M059J (cell line): ENCODE measurements around the gene SOD3. TPM values are rescaled to one million over a fixed set of nuclear protein-coding genes. Genes with fewer than 3 reads are reported as not detected.
A peak's percentile ranks its signal among the peaks of the same experiment; 100 is the strongest.

Experiments
- DNase-seq: peaks from one replicate; pipeline ENCODE4 v3.0.0-alpha.2; 2012; ENCODE audit warnings: low read depth
- total RNA-seq: library from RNA; depleted of rRNA; stranded (reverse); fragments of >200 nt; shearing (Covaris generic); gene quantifications from 2 replicates; pipeline ENCODE4 v1.2.3, GENCODE V29; 2014; rRNA removed

SOD3 gene, protein sequence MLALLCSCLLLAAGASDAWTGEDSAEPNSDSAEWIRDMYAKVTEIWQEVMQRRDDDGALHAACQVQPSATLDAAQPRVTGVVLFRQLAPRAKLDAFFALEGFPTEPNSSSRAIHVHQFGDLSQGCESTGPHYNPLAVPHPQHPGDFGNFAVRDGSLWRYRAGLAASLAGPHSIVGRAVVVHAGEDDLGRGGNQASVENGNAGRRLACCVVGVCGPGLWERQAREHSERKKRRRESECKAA
- total RNA-seq: 14.6 and 22.7 TPM in 2 replicates

DNA sequence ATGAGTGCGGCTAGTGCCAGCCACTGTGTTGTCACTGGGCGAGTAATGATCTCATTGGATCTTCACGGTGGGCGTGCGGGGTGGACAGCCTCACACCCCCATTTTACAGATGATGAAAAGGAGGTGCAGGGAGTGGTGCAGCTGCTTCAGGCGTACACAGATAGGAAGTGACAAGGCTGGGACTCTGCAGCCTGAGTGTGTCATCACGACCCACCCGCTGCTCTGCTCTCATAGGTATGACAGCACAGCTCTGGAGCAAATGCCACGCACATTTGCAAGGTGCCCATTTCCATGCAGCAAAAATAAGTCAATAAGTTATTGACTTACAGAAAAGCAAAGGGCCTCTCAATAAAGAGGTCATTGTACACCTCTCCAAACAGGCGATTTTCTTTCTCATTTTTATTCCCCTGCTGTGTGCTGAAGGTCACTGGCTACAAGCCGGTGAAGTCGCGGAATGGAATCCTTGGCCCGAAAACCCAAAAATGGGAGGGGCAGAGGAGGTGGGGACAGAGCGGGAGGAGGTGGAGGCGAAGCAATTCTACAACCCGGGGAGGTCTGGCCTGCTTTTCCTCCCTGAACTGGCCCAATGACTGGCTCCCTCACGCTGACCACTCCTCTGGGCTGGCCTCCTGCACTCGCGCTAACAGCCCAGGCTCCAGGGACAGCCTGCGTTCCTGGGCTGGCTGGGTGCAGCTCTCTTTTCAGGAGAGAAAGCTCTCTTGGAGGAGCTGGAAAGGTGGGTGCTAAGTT is at the start of gene SOD3:
Gene SOD3 (plus strand): TSS at position 658 of the 750 bp plus-strand sequence. CDS start 3,949 bp downstream, outside the sequence.
- DNase-seq: peak; percentile 85

DNA sequence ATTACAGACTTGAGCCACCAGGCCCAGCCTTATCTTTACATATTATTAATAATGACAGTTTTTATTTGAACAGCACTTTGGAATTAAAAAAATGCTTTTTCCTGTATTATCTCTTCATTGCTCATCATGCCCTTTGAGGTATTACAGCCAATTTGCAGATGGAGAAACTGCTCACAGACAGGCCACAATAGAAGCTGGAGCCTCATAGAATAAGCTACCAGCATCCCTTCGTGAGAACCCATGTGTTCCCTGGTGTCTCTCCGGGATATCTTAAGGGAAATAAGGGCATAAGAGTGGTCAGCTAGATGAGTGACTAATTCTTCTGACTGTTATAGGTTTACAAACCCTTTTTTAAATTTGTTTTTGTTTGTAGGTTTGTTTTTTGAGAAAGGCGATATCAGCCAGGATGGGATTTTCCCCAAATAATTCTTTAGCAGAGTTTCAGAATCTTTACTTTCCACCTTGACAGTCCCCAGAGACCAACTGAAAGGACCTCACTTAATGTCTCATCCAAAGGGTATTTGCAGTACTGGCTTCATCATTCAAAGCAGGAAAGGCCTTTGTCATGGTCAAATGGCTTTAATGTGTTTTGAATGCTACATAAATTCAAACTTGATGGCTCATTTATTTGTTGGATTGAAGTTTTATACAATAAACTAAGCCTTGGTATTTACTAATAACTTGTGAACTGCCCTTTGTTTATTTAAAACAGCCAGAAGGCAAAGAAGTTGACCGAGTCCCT is 48.0 kb upstream of the SOD3 start:
- peak; percentile 84 for DNase-seq

DNA sequence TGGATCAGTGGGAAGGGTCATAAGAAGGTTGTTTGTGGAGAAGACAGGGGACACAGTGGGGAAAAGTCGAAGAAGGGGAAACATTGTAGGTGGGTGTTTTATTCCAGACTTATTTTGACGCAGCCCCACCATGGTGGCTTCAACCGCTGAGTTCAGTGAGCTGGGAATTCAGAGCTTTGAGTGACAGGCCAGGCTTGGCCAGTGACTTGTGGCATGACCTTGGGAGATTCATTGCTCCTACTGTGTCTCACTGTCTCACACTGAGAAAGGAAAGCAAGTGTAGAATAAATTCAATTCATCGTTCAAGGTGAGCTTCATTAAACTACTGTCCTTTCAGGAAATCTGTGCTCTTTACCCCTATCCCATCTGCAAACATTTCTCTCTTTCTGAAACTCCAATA is 47.4 kb upstream of the SOD3 start:
- no peak for DNase-seq

DNA sequence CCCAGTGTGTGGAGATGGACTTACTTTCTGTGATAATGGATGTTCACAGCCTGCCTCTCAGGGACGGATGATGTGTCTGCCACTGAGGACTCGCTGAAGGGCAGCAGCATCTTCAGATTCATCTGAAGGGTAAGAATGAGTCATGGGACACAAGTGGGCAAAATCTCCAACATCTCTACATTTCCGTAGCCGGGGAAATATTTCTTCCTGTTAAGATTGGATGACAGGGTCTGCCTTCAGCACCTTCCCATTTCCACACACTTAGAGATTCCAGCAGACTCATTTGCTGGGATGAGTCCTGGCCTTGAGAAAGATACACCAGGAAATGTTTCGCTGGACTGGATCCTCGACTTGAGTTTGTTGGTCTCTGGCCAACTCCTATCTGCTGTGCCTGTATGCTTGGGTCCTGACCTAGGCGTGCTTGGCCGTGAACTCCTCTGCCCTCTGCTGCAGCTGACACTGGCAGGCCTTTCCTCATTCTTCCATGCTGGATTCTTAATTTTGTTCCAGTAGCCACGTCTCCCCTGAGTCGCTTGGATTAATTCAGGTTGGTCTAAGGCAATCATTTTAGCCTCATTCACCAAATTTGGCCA is 46.5 kb upstream of the SOD3 start:
- DNase-seq: no peak

DNA sequence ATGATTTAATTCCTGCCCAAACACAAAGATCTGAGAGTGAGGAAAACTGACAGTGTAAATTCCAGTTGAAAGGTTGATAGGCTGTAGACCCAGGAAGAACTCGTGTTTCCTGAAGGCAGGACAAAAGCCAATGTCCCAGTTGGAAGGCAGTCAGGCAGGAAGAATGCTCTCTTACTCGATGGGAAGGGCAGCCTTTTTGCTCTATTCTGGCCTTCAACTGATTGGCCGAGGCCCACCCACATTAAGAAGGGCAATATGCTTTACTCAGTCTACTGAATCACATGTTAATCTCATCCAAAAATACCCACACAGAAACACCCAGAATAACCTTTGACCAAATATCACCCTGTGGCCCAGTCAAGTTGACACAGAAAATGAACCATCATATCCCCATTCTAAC is 45.3 kb upstream of the SOD3 start:
- DNase-seq: no peak

DNA sequence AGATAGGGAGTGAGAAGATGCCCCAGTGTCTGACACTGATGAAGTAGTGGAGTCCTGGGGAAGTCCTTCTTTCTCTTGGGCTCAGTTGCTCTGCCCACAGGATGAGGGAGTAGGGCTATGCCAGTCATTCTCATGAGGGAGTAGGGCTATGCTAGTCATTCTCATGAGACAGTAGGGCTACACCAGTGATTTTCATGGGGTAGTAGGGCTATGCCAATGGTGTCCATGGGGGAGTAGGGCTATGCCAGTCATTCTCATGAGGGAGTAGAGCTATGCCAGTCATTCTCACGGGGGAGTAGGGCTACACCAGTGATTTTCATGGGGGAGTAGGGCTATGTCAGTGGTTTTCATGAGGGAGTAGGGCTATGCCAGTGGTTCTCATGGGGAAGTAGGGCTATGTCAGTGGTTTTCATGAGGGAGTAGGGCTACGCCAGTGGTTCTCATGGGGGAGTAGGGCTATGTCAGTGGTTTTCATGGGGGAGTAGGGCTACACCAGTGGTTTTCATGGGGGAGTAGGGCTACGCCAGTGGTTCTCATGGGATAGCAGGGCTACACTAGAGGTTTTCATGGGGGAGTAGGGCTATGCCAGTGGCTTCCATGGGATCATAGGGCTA is 43.3 kb upstream of the SOD3 start:
- DNase-seq: no peak

DNA sequence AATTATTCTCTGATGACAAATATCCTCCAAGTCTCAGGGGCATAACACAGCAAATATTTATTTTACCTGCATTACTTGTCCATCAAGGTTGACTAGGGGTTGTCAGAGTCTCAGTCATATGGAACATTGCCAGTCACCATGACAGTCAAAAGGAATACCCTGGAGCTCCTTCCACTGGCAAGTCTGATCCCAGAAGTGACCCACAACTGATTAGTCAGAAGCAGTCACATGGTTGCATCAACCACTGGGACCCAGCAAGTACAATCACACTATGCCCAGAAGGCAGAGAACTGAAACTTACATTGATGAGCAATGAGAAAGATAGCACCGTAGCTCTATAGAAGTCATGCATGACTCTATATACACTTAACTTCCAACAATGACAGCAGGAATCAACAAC is 41.9 kb upstream of the SOD3 start:
- DNase-seq: peak; percentile 96

DNA sequence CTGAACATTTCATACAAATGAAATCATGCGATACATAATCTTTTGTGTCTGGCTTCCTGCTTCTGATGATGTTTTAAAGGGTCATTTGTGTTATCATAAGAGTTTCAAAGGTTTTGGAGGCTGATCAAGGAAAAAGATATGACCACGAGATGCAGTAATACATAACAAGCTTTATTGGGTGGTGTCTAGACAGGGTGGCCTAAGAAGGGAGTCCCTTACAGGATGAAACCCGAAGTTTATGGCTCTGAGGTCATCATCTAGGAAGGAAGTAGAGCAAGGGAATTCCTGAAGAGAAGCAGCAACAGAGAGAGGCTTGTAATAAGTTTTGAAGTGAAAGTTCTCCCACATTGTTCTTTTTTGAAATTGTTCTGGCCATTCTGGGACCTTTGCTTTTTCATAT is 40.8 kb upstream of the SOD3 start:
- DNase-seq: peak; percentile 48

DNA sequence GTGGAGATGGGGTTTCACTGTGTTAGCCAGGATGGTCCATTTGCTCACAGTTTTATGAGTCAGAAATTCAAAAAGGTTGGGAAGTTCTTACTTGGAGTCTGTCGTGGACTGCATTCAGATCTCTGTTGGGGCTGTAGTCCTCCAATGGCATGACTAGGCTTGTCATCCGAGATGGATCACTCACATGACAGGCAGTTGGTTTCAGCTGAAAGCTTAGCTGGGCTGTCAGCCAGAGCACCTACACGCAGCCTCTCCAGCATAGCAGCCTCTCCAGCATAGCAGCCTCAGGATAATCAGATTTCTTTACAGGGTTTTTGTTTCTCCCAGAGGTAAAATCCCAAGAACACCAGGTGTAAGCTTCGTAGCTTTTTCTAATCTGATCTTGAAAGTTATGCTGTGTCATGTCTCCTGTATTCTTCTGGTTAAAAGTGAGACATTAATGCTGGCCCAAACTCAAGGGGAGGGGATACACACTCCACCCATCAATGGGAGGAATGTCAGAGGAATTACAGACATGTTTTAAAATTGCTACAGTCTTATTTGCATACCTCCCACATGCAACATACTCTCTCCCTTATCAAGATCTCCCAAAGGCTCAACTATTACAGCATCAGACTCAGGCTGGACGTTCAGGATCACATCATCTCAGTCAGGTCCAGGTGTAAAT is 31.6 kb upstream of the SOD3 start:
- peak; percentile 86 for DNase-seq

DNA sequence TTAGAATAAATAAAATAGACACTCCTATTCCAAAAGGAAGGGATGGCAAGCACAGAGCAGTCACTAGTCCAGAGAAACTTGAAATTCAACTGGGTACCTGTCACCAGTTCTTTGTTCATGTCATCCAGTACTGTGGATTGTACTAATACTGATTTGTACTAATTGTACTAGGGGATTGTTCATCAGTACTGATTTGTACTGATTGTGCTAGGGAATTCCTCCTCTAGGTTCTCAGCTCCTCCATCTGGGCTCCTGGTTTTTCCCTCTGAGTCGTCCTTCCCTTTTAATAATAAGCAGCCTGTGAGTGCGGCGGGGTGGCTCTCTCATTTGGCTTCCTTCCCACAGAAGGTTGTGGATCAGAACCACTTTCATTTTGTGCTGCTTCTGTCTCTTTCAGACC is 31.0 kb upstream of the SOD3 start:
- peak; percentile 38 for DNase-seq

DNA sequence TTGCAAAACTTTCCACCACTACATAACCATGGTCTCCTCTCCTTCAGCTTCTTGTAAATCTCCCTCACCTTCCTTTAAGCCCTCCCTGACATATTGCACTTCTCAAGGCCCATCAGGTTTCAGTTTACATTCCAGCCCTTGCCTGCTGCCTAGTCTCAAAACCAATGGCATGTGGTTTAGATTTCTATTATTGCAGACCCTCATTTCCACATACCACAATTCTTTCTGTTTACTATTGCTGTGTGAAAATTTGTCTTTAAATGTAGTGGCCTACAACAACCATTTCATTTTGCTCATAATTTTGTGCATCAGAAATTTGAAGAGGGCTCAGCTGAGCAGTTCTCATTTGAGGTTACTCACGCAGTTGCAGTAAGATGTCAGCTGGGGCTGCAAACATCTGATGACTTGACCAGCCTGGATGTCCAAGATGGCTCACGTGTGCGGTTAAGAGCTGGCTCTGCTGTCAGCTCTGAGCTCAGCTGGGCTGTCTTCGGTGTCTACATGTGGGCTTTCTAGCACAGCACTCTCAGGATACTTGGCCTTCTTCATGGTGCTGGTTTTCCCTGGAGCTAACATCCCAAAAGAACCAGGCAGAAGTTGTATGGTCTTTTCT is 29.9 kb upstream of the SOD3 start:
- DNase-seq: no peak

DNA sequence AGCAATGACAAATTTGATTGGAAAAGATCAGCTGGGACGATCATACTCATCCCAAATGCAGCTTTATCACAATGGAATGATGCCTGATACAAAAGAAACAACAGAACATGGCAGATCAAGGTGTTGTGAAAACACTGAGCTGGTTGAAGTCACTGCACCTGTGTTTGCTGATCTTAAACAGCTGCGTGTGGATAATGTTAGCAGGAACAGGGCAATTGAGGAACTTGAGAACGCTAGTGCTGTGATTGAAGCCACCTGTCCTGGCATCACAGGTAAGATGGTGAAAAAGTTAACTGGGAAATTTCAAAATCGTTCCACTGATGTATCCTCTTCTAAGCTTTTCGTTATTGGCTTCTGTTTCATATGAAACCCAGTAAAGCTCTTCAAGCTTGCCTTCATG is 27.4 kb upstream of the SOD3 start:
- no peak for DNase-seq

DNA sequence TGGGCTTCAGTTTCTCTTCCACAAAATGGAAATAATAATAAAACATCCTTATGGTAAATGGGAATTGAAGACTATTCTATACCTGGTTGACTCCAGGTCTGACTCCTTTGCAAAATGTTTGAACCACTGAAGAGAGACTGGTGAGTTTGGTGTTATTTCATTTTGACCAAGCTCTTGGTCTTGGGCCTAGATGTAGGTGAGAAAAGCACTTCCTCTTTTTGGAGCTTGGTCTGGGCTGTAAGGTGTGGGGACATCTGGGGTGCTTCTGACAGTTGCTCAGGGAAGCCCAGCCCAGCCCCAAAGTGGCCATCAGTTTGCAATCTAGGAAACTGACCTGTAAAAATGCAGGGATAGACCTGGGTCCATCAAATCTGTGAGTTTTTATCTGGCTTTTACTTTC is 26.8 kb upstream of the SOD3 start:
- DNase-seq: no peak

DNA sequence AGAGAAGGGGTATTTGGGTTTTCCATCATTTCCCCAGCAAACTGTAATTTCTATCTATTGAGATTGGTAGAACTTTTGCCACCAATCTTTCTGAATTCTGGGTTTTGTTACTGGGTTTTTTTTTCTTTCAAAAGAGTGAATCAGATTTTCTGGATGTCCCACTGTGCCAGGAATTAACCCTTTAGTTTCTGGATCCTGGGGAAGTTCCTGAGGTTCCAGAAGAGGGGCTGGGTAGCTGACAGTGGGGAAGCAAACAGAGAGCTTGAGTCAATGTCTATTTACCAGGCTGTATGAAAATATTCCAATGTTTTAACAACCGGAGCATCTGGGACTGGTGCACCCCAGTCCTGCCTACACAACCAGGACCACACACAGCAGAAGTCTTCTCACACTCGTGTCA is 25.8 kb upstream of the SOD3 start:
- DNase-seq: no peak

DNA sequence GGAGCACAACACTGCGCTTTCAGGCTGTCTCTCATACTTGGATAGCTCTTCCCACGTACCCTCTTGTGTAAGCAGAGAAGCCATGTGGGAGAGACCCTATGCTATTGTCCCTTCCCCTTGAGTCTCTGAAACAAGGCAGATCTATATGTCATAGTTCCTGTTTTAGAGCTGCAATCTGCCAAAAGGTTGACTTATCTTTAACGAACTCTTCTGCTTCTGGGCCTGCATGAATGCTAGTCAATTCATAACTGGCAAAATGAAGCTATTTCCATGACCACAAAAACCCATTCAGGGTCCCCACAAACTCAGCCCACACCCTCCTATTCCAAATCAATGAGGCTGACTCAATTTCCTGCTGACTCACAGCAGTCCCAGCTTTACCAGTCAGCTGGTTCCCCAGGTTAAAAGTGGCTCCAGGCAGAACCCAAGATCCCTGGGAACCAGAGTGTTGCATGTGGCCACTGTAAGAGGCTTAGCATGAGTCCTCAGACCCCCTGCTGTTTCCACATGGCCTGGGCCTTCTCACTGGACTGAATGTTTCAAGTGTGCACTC is 25.3 kb upstream of the SOD3 start:
- DNase-seq: peak; percentile 96

DNA sequence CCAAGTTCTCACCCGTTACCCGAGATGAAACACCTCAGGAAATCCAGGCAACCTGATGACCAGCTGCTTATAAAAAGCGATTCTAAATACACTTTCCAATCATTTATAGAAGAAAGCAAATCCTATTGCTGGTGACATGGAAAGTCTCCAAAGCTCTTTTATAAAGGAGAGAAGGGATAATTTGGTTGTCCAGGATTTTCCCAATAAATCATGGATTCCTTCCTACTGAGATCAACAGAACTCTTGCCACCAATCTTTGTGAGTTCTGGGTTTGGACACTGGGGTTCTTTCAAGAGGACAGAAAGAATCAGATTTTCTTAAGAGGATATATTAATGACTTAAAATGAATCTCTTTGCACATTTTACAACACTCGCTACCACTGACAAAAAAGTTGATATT is 24.7 kb upstream of the SOD3 start:
- DNase-seq: no peak

DNA sequence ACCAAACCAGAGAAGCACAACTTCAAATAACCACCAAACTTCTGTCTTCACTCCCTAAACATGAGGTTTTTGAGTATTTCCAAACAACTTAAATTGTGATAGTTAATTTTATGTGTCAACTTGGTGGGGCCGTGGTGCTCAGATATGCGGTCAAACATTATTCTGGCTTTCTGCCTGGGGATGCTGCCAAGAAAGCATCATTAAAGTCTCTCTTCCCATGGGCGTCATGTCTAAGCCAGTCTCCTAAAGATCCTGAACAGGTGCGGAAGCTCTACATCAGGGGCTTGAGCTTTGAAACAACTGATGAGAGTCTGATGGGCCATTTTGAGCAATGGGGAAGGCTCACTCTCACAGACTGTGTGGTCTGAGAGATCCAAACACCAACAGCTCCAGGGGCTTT is 24.1 kb upstream of the SOD3 start:
- peak; percentile 56 for DNase-seq

DNA sequence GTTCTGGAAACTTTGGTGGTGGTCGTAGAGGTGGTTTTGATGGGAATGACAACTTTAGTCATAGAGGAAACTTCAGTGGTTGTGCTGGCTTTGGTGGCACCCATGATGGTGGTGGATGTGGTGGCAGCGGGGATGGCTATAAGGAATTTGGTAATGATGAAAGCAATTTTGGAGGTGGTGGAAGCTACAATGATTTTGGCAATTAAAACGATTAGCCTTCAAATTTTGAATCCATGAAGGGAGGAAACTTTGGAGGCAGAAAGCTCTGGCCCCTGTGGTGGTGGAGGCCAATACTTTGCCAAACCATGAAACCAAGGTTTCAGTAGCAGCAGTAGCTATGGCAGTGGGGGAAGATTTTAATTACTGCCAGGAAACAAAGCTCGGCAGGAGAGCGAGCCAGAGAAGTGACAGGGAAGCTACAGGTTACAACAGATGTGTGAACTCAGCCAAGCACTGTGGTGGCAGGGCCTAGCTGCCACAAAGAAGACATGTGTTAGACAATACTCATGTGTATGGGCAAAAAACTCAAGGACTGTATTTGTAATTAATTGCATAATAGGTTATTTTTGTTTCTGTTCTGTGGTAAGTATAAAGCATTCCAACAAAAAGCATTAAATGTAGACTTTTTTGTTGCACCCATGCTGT is 23.2 kb upstream of the SOD3 start:
- no peak for DNase-seq

DNA sequence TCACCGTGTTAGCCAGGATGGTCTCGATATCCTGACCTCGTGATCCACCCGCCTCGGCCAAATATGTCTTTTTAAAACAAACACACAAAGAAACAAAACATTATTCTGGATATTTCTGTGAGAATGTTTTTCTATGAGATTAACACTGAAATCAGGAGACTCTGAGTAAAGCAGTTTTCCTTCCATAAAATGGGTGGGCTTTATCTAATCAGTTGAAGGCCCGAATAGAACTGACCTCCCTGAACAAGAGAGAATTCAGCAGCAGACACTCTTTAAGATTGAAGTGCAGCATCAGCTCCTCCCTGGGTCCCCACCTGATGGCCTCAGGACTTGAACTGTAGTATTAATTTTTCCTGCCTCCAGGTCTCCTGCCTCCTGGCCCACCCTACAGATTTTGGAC is 22.4 kb upstream of the SOD3 start:
- DNase-seq: no peak

DNA sequence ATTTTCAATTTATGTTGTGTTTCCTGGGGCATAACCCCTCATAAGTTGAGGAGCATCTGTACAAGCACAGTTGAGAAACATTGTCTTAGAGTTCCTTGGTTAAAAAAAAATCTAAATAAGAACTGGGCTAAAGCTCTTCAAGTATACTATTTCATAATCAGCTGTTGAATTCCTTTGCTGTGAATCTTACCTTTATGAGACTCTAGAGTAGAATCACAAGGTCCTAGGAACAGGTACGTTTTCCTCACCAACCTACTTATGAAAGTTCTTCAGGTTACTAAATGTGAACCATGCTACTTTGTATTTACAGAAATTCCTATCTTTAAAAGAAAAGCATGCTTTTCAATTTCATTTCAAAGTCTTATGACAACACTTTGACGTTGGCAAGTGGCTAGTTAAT is 20.9 kb upstream of the SOD3 start:
- peak; percentile 38 for DNase-seq
